ENCODE measurements around the gene OR2M3.

Gene OR2M3, protein sequence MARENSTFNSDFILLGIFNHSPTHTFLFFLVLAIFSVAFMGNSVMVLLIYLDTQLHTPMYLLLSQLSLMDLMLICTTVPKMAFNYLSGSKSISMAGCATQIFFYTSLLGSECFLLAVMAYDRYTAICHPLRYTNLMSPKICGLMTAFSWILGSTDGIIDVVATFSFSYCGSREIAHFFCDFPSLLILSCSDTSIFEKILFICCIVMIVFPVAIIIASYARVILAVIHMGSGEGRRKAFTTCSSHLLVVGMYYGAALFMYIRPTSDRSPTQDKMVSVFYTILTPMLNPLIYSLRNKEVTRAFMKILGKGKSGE

DNA sequence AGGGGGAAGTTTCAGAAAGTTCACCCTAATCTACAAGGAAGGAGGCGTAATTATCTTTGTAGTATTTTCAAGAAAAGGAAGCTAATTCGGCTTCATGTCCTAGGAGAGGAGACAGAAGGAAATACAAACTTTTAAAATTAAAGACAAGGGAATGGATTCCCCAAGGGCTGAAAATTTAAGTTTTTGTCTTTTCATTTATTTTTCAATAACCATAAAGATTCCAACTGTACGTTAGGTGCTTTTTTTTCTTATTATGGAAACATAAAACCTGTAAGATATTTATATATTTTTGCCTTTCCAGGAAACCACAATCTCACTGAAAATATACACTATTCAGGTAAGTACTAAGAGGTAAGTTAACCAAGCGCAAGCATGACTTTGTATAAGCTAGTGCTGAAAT lies at the start of gene OR2M3:
Gene OR2M3 (plus strand): TSS at position 301 of the 400 bp plus-strand sequence. CDS start 5,803 bp downstream, outside the sequence.
- DNase-seq (ENCODE audit: low read depth) = no peak
- in situ Hi-C loops (cut with HindIII; ENCODE audit: low sequenced_read_pairs) = no loop called here
- TF ChIP-seq, protein P1, sequence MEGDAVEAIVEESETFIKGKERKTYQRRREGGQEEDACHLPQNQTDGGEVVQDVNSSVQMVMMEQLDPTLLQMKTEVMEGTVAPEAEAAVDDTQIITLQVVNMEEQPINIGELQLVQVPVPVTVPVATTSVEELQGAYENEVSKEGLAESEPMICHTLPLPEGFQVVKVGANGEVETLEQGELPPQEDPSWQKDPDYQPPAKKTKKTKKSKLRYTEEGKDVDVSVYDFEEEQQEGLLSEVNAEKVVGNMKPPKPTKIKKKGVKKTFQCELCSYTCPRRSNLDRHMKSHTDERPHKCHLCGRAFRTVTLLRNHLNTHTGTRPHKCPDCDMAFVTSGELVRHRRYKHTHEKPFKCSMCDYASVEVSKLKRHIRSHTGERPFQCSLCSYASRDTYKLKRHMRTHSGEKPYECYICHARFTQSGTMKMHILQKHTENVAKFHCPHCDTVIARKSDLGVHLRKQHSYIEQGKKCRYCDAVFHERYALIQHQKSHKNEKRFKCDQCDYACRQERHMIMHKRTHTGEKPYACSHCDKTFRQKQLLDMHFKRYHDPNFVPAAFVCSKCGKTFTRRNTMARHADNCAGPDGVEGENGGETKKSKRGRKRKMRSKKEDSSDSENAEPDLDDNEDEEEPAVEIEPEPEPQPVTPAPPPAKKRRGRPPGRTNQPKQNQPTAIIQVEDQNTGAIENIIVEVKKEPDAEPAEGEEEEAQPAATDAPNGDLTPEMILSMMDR (IDR thresholded peaks at IDR 0.05; ENCODE audit: low read depth, low read length, missing control alignments) = no peak
- H3K4me3 ChIP-seq (ENCODE audit: low read depth, low read length) = no peak within 1 kb of the TSS

DNA sequence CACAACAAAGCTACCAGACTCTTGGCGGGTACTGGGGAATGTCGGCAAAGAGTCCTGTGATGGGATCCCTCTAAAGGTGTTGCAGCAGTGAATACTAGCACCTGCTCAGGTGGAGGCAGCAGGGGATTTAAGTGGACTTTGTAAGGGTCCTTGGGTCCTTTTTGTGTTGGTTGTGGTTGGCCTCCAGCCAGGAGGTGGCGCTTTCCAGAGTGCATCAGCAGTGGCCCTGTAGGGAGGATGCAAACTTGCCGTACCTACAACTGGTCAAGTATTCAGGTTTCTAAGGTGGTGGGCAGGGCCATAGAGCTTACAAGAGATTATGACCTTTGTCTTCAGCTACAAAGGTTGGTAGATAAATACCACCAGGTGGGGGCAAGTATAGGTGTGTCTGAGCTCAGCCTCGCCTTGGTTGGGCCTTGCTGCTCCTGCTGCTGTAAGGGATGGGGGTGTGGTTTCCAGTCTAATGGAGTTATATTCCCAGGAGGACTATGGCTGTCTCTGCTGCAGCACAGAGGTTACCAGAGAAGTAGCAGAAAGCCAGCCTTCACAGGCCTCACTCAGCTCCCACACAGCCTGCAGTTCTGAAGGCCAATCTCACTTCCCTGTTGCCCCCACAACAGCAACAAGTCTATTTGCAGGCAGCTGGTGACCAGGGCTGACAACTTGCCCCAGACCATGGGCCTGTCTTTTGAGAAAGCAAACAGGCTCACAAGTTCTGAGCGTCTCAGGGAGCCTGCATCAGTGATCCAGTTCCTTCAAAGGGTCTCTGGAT lies 44.8 kb upstream of the OR2M3 start:
- H3K4me3 ChIP-seq (ENCODE audit: low read depth, low read length) = no peak overlapping the region
- TF ChIP-seq, protein P1 (IDR thresholded peaks at IDR 0.05; ENCODE audit: low read depth, low read length, missing control alignments) = no peak
- in situ Hi-C loops (cut with HindIII; ENCODE audit: low sequenced_read_pairs) = no loop called here
- no peak for DNase-seq (ENCODE audit: low read depth)

DNA sequence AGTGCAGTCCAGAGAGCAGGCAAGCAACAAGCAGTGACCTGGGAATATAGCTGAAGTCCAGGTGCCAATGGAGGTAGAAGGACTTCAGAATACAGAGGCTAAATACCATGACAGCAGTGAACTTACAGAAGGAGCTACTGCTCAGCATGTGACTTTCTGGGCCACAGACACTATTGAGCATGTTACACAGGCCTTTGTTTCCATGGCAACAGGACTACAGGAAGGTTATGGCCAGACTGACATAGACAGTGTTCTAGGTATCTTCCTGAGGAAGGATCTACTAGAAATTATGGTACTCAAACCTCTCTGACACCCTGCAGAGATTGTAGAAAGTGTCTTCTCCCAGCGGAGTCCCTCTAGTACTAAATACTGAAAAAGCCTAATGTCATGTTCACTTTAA lies 41.1 kb upstream of the OR2M3 start:
- in situ Hi-C loops (cut with HindIII; ENCODE audit: low sequenced_read_pairs) = no loop called here

DNA sequence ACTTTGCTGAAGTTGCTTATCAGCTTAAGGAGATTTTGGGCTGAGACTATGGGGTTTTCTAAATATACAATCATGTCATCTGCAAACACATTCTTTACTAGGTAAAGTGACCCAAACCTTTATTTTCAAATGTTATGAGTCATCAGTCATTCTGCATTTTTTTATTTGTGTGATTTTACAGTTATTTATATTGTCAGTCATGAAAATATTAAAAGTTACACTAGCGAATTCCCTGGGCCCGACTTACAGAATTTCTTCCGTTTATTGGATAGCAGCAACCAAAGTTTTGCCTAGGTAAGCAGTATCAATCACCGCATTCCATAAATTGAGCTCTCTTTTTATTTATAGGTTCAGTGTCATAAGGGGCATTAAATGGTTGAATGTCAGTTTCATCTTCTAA lies 38.3 kb upstream of the OR2M3 start:
- TF ChIP-seq, protein P1 (IDR thresholded peaks at IDR 0.05; ENCODE audit: low read depth, low read length, missing control alignments) = no peak
- H3K4me3 ChIP-seq (ENCODE audit: low read depth, low read length) = no peak overlapping the region
- no peak for DNase-seq (ENCODE audit: low read depth)
- in situ Hi-C loops (cut with HindIII; ENCODE audit: low sequenced_read_pairs) = no loop called here

More for the DNA sequence above, 41.1 kb upstream of the OR2M3 start:
- DNase-seq (ENCODE audit: low read depth) = no peak
- TF ChIP-seq, protein P1 (IDR thresholded peaks at IDR 0.05; ENCODE audit: low read depth, low read length, missing control alignments) = no peak
- H3K4me3 ChIP-seq (ENCODE audit: low read depth, low read length) = no peak overlapping the region

DNA sequence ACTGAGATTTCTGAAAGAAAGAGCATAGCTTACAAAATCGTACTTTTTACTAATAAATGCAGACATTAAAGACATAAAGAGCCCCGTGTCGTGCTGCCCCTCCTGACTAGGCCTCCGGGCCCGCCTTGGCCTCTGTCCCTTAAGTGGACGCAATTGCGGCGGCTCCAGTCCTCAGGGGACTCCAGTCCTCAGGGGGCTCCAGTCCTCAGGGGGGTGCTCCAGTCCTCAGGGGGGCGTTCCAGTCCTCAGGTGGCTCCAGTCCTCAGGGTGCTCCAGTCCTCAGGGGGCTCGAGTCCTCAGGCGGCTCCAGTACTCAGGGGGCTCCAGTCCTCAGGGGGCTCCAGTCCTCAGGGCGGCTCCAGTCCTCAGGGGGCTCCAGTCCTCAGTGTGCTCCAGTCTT lies 33.0 kb upstream of the OR2M3 start:
- no peak overlapping the region for H3K4me3 ChIP-seq (ENCODE audit: low read depth, low read length)
- DNase-seq (ENCODE audit: low read depth) = no peak
- TF ChIP-seq, protein P1 (IDR thresholded peaks at IDR 0.05; ENCODE audit: low read depth, low read length, missing control alignments) = no peak
- in situ Hi-C loops (cut with HindIII; ENCODE audit: low sequenced_read_pairs) = no loop called here

DNA sequence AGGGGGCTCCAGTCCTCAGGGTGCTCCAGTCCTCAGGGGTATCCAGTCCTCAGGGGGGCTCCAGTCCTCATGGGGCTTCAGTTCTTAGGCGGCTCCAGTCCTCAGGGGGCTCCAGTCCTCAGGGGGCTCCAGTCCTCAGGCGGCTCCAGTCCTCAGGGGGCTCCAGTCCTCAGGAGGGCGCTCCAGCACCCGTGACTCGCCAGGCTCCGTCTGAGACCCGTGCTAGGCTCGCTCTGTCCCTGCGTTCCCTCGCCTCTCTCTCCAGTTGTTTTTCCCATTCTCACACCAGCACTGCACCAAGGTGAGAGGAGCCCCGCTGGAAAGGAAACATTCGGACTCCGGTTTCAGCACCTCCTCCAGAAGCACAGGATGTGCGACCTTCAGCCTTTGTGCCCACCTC lies 31.9 kb upstream of the OR2M3 start:
- TF ChIP-seq, protein P1 (IDR thresholded peaks at IDR 0.05; ENCODE audit: low read depth, low read length, missing control alignments) = no peak
- no peak for DNase-seq (ENCODE audit: low read depth)
- in situ Hi-C loops (cut with HindIII; ENCODE audit: low sequenced_read_pairs) = no loop called here

More for the DNA sequence above, 31.9 kb upstream of the OR2M3 start:
- no peak overlapping the region for H3K4me3 ChIP-seq (ENCODE audit: low read depth, low read length)
